Measurements from ENCODE around the gene SCARB2.

The SCARB2 gene

GRCh38 chr4:76216524-76216923 lies 2.9 kb upstream of the SCARB2 start:
- H3K4me3 ChIP-seq (ENCODE audit: low read depth, low read length) = no peak overlapping the region
- no peak for DNase-seq (ENCODE audit: low read depth)
- TF ChIP-seq CTCF (IDR thresholded peaks at IDR 0.05; ENCODE audit: control insufficient read depth, extremely low read depth, insufficient read depth) = no peak

GRCh38 chr4:76215077-76215476 lies 1.5 kb upstream of the SCARB2 start:
- TF ChIP-seq CTCF (IDR thresholded peaks at IDR 0.05; ENCODE audit: control insufficient read depth, extremely low read depth, insufficient read depth) = no peak
- H3K4me3 ChIP-seq (ENCODE audit: low read depth, low read length) = peak overlapping the region; percentile 59
- peak; percentile 98 for DNase-seq (ENCODE audit: low read depth)

GRCh38 chr4:76214177-76214675 lies 602 bp upstream of the SCARB2 start:
- peak overlapping the region; percentile 59 for H3K4me3 ChIP-seq (ENCODE audit: low read depth, low read length)
- DNase-seq (ENCODE audit: low read depth) = no peak
- no peak for TF ChIP-seq CTCF (IDR thresholded peaks at IDR 0.05; ENCODE audit: control insufficient read depth, extremely low read depth, insufficient read depth)

- DNase-seq (ENCODE audit: low read depth) = no peak
- peak overlapping the region; percentile 66 for H3K4me3 ChIP-seq (ENCODE audit: low read depth, low read length)
- no peak for TF ChIP-seq CTCF (IDR thresholded peaks at IDR 0.05; ENCODE audit: control insufficient read depth, extremely low read depth, insufficient read depth)
These were observed 691 bp downstream of the SCARB2 start for GRCh38 chr4:76212851-76213414.

GRCh38 chr4:76211769-76212708 lies 1.6 kb downstream of the SCARB2 start:
- no peak for TF ChIP-seq CTCF (IDR thresholded peaks at IDR 0.05; ENCODE audit: control insufficient read depth, extremely low read depth, insufficient read depth)
- DNase-seq (ENCODE audit: low read depth) = no peak
- H3K4me3 ChIP-seq (ENCODE audit: low read depth, low read length) = peak overlapping the region; percentile 66

GRCh38 chr4:76210452-76210851 lies 3.2 kb downstream of the SCARB2 start:
- no peak for TF ChIP-seq CTCF (IDR thresholded peaks at IDR 0.05; ENCODE audit: control insufficient read depth, extremely low read depth, insufficient read depth)
- H3K4me3 ChIP-seq (ENCODE audit: low read depth, low read length) = no peak overlapping the region
- DNase-seq (ENCODE audit: low read depth) = no peak
